ENCODE data around the gene PSPH. TPM values are rescaled to one million over a fixed set of nuclear protein-coding genes. Genes with fewer than 3 reads are reported as not detected.

The PSPH gene
- total and polyA plus RNA-seq, 2 donors (not counting 1 experiment from before 2014, with no cell fraction given): 2.0 to 6.2 TPM

- no peaks in the 10 kb centered on the region for H3K9me3 Mint-ChIP-seq (ENCODE audit: insufficient read depth)
- POLR2A ChIA-PET: no interaction called here
- peaks cover 34% of the 10 kb centered on the region for H3K4me1 Mint-ChIP-seq
These were observed 80.7 kb downstream of the PSPH start for GRCh38 chr7:55970561-55970960.

GRCh38 chr7:55969391-55969790 lies 81.9 kb downstream of the PSPH start:
- Mint-ChIP-seq H3K27ac (no peak overlapping the region), H3K4me3 (no peak overlapping the region), H3K9me3 (ENCODE audit: insufficient read depth) (no peaks in the 10 kb centered on the region), H3K27me3 (no peaks in the 10 kb centered on the region), H3K4me1 (peaks cover 37% of the 10 kb centered on the region)
- Histone ChIP-seq H3K27ac (ENCODE audit: low read length in 2 of 2) (no peak overlapping the region), H3K4me2 (replicated peaks; ENCODE audit: low read depth, low read length, poor library complexity, severe bottlenecking) (no peak overlapping the region), H2AFZ (ENCODE audit: insufficient read depth, low read depth, low read length, poor library complexity, severe bottlenecking) (no peak overlapping the region), H3K79me2 (ENCODE audit: control insufficient read depth, insufficient read depth, low read length) (peaks cover 50% of the 10 kb centered on the region), H3K36me3 (replicated peaks in 1 of 2; ENCODE audit: control extremely low read depth in 1 of 2, control insufficient read depth in 1 of 2, extremely low read depth in 1 of 2, insufficient read depth in 2 of 2, low read length in 1 of 2) (peaks cover 2 to 3% of the 10 kb centered on the region in 2 experiments), H3K4me1 (ENCODE audit: control insufficient read depth in 2 of 2, insufficient read depth in 2 of 2, low read length in 2 of 2) (peaks cover 0 to 6% of the 10 kb centered on the region in 2 donors), H4K20me1 (ENCODE audit: control insufficient read depth, insufficient read depth, low read length, poor library complexity, severe bottlenecking) (peaks cover 33% of the 10 kb centered on the region), H3K27me3 (replicated peaks in 1 of 4; ENCODE audit: control extremely low read depth in 1 of 4, control insufficient read depth in 3 of 4, insufficient read depth in 4 of 4, low read length in 3 of 4) (no peaks in the 10 kb centered on the region), H3K9me3 (ENCODE audit: control extremely low read depth in 1 of 3, control insufficient read depth in 2 of 3, insufficient read depth in 1 of 3, low read length in 2 of 3) (no peaks in the 10 kb centered on the region), H3K9ac (ENCODE audit: low read length) (no peak overlapping the region), H3K4me3 (ENCODE audit: control extremely low read depth in 1 of 5, extremely low read depth in 1 of 5, insufficient read depth in 1 of 5, low read depth in 2 of 5, low read length in 4 of 5) (no peak overlapping the region)
- ChIA-PET POLR2A (no interaction called here), CTCF (no interaction called here)
- intact Hi-C loops (cut with micrococcal nuclease): no loop called here
- DNase-seq: no peak
- ATAC-seq (ENCODE audit: low read depth): no peak
- WGBS (ENCODE audit: insufficient coverage): 93% methylated on average over 3 of the region's 11 CpGs
- no peak for TF ChIP-seq EZH2 (IDR thresholded peaks at IDR 0.05; ENCODE audit: borderline replicate concordance, insufficient read depth, low read depth, low read length, poor library complexity, severe bottlenecking)

More at GRCh38 chr7:55970561-55970960, 80.7 kb downstream of the PSPH start:
- H3K4me2 ChIP-seq (replicated peaks; ENCODE audit: low read depth, low read length, poor library complexity, severe bottlenecking): no peak overlapping the region
- peaks cover 2 to 3% of the 10 kb centered on the region in 2 experiments for H3K36me3 ChIP-seq (replicated peaks in 1 of 2; ENCODE audit: control extremely low read depth in 1 of 2, control insufficient read depth in 1 of 2, extremely low read depth in 1 of 2, insufficient read depth in 2 of 2, low read length in 1 of 2)
- Mint-ChIP-seq H3K4me3 (no peak overlapping the region), H3K27me3 (no peaks in the 10 kb centered on the region), H3K27ac (no peak overlapping the region)
- no peak overlapping the region for H2AFZ ChIP-seq (ENCODE audit: insufficient read depth, low read depth, low read length, poor library complexity, severe bottlenecking)
- no peak overlapping the region for H3K9ac ChIP-seq (ENCODE audit: low read length)
- no peaks in the 10 kb centered on the region for H3K4me1 ChIP-seq (ENCODE audit: control insufficient read depth in 2 of 2, insufficient read depth in 2 of 2, low read length in 2 of 2)
- intact Hi-C loops (cut with micrococcal nuclease): no loop called here
- H3K79me2 ChIP-seq (ENCODE audit: control insufficient read depth, insufficient read depth, low read length): peaks cover 56% of the 10 kb centered on the region
- no peak for TF ChIP-seq EZH2 (IDR thresholded peaks at IDR 0.05; ENCODE audit: borderline replicate concordance, insufficient read depth, low read depth, low read length, poor library complexity, severe bottlenecking)
- TF ChIP-seq, protein P1, sequence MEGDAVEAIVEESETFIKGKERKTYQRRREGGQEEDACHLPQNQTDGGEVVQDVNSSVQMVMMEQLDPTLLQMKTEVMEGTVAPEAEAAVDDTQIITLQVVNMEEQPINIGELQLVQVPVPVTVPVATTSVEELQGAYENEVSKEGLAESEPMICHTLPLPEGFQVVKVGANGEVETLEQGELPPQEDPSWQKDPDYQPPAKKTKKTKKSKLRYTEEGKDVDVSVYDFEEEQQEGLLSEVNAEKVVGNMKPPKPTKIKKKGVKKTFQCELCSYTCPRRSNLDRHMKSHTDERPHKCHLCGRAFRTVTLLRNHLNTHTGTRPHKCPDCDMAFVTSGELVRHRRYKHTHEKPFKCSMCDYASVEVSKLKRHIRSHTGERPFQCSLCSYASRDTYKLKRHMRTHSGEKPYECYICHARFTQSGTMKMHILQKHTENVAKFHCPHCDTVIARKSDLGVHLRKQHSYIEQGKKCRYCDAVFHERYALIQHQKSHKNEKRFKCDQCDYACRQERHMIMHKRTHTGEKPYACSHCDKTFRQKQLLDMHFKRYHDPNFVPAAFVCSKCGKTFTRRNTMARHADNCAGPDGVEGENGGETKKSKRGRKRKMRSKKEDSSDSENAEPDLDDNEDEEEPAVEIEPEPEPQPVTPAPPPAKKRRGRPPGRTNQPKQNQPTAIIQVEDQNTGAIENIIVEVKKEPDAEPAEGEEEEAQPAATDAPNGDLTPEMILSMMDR (IDR thresholded peaks at IDR 0.05): no peak
- no peak overlapping the region for H3K27ac ChIP-seq (ENCODE audit: low read length in 2 of 2)
- 96% methylated on average over 7 of the region's 7 CpGs for WGBS (ENCODE audit: insufficient coverage)
- DNase-seq (no peak), ATAC-seq (ENCODE audit: low read depth) (no peak)
- no peaks in the 10 kb centered on the region for H3K27me3 ChIP-seq (replicated peaks in 1 of 4; ENCODE audit: control extremely low read depth in 1 of 4, control insufficient read depth in 3 of 4, insufficient read depth in 4 of 4, low read length in 3 of 4)
- no peaks in the 10 kb centered on the region for H3K9me3 ChIP-seq (ENCODE audit: control extremely low read depth in 1 of 3, control insufficient read depth in 2 of 3, insufficient read depth in 1 of 3, low read length in 2 of 3)
- CTCF ChIA-PET: no interaction called here
- no peak overlapping the region for H3K4me3 ChIP-seq (ENCODE audit: control extremely low read depth in 1 of 5, extremely low read depth in 1 of 5, insufficient read depth in 1 of 5, low read depth in 2 of 5, low read length in 4 of 5)
- H4K20me1 ChIP-seq (ENCODE audit: control insufficient read depth, insufficient read depth, low read length, poor library complexity, severe bottlenecking): peaks cover 45% of the 10 kb centered on the region
